GM12878 (cell line): ENCODE measurements around the gene CEBPE.

Experiments used
- NR2C2 ChIP-seq: IDR thresholded peaks from 2 replicates; pipeline ENCODE4 v1.6.1; 2011; ENCODE audit warnings: borderline replicate concordance, low read depth; ENCODE audit not compliant: control insufficient read depth, insufficient read length
- SMC3 ChIP-seq: IDR thresholded peaks from 2 replicates; pipeline ENCODE4 v1.6.1; 2011; ENCODE audit warnings: low read length, improper control_type of control experiment, borderline replicate concordance
- SPI1 ChIP-seq: IDR thresholded peaks from 2 replicates; pipeline ENCODE4 v1.6.1; 2011; ENCODE audit warnings: low read depth, mild to moderate bottlenecking, low read length, moderate library complexity, borderline replicate concordance; ENCODE audit not compliant: insufficient read depth
- TARDBP ChIP-seq: IDR thresholded peaks from 2 replicates; pipeline ENCODE4 v1.6.1; 2016; ENCODE audit warnings: borderline replicate concordance
- ZNF207 ChIP-seq: fragments of 450-650 bp; IDR thresholded peaks from 2 replicates; pipeline ENCODE4 v1.6.1; 2014; ENCODE audit warnings: antibody characterized with exemption, mild to moderate bottlenecking, borderline replicate concordance
- TF ChIP-seq, protein P1 (sequence below): IDR thresholded peaks from 2 replicates; pipeline ENCODE4 v1.6.1; 2012; ENCODE audit warnings: low read depth, low read length, improper control_type of control experiment
- TF ChIP-seq, protein P2 (sequence below), 3 experiments: IDR thresholded peaks in 2 of 3; conservative IDR thresholded peaks in 1 of 3; 2 replicates each; pipeline ENCODE4 v1.5.1; 2011; ENCODE audit warnings: low read depth in 3 of 3, low read length in 3 of 3, mild to moderate bottlenecking in 3 of 3, control low read depth in 2 of 3, moderate library complexity in 2 of 3, inconsistent platforms in 1 of 3, mixed read lengths in 1 of 3; ENCODE audit not compliant: control insufficient read depth in 2 of 3, insufficient read depth in 1 of 3; ENCODE audit errors: extremely low read depth in 1 of 3
- TF ChIP-seq, protein P3 (sequence below): fragments of 450-650 bp; formaldehyde crosslinking; IDR thresholded peaks from 2 replicates; pipeline ENCODE4 v1.5.0; 2022; ENCODE audit warnings: mild to moderate bottlenecking, missing genetic modification characterization

DNA sequence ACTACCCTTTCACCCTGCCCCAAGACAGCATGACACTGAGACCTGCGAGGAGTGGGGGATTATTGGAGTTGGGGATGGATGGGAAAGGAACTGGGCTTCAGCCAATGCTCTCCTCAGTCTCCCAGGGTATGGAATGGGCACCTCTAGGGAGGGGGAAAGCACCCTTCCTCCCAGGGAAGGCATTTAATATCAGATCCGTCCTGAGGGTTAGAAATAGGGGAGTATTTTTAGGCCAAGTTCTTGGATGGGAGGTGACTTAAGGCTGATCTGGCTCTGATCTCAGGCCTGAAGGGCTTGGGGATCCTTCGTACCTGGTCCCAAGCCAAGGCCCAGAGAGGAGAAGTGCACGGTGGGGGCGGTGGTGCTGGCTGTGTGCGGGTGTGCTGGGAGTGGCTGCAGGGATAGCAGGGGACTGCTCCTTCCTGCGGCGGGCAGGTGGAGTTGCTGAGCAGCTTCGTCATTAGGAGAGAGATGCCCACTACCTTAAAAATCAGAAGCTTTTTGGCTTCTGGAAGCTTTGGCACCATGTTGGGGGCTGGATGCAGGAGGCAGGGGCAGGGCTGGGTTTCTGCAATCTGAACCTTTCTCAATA lies 7.0 kb upstream of the CEBPE start:
- TF ChIP-seq, protein P1, sequence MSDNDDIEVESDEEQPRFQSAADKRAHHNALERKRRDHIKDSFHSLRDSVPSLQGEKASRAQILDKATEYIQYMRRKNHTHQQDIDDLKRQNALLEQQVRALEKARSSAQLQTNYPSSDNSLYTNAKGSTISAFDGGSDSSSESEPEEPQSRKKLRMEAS = no peak
- TF ChIP-seq NR2C2 = no peak
- TF ChIP-seq, protein P2, sequence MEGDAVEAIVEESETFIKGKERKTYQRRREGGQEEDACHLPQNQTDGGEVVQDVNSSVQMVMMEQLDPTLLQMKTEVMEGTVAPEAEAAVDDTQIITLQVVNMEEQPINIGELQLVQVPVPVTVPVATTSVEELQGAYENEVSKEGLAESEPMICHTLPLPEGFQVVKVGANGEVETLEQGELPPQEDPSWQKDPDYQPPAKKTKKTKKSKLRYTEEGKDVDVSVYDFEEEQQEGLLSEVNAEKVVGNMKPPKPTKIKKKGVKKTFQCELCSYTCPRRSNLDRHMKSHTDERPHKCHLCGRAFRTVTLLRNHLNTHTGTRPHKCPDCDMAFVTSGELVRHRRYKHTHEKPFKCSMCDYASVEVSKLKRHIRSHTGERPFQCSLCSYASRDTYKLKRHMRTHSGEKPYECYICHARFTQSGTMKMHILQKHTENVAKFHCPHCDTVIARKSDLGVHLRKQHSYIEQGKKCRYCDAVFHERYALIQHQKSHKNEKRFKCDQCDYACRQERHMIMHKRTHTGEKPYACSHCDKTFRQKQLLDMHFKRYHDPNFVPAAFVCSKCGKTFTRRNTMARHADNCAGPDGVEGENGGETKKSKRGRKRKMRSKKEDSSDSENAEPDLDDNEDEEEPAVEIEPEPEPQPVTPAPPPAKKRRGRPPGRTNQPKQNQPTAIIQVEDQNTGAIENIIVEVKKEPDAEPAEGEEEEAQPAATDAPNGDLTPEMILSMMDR (IDR thresholded peaks at IDR 0.05 in 2 of 3, conservative IDR thresholded peaks at IDR 0.05 in 1 of 3; ENCODE audit: control insufficient read depth in 2 of 3, extremely low read depth in 1 of 3, insufficient read depth in 1 of 3, low read depth in 3 of 3, low read length in 3 of 3) = no peak
- no peak for TF ChIP-seq SMC3
- TF ChIP-seq TARDBP = no peak
- TF ChIP-seq, protein P3, sequence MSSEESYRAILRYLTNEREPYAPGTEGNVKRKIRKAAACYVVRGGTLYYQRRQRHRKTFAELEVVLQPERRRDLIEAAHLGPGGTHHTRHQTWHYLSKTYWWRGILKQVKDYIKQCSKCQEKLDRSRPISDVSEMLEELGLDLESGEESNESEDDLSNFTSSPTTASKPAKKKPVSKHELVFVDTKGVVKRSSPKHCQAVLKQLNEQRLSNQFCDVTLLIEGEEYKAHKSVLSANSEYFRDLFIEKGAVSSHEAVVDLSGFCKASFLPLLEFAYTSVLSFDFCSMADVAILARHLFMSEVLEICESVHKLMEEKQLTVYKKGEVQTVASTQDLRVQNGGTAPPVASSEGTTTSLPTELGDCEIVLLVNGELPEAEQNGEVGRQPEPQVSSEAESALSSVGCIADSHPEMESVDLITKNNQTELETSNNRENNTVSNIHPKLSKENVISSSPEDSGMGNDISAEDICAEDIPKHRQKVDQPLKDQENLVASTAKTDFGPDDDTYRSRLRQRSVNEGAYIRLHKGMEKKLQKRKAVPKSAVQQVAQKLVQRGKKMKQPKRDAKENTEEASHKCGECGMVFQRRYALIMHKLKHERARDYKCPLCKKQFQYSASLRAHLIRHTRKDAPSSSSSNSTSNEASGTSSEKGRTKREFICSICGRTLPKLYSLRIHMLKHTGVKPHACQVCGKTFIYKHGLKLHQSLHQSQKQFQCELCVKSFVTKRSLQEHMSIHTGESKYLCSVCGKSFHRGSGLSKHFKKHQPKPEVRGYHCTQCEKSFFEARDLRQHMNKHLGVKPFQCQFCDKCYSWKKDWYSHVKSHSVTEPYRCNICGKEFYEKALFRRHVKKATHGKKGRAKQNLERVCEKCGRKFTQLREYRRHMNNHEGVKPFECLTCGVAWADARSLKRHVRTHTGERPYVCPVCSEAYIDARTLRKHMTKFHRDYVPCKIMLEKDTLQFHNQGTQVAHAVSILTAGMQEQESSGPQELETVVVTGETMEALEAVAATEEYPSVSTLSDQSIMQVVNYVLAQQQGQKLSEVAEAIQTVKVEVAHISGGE = no peak
- TF ChIP-seq SPI1 = no peak
- TF ChIP-seq ZNF207 = no peak
